VCaP (cell line): ENCODE data around the gene GJB3.
A peak's percentile ranks its signal among the peaks of the same experiment; 100 is the strongest.
"Not testable (repeated sequence)": the region's sequence is repeated elsewhere in the genome, so short reads cannot be mapped to it uniquely, and the experiment has no call there.

ENCODE experiments used
- H3K27ac ChIP-seq: fragments of 450-650 bp; 2 replicates; pipeline ENCODE4 v1.5.1; 2017
- CTCF ChIP-seq: fragments of 450-650 bp; conservative IDR thresholded peaks from 2 replicates; pipeline ENCODE4 v1.5.1; 2017; ENCODE audit warnings: mild to moderate bottlenecking, moderate library complexity

GJB3 gene

DNA sequence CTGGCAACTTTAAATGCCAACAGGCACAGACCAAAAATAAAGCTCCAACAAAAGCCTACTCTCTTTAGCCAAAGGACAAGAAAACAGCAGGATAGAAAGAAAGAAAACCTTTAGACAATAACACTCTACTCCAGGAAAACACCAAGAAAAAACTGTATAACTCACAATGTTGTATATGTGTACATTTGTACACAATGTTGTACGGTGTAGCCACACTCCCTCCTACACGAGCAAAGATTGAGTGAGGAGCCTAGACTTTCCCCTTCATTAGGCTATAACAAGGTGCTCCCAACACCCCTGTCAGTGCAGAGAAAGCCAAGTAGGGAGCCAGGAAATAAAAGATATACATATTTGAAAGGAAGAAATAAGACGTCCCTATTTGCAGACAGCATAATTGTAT lies 35.8 kb downstream of the GJB3 start:
- peak overlapping the region; percentile 60 for H3K27ac ChIP-seq
- no peak for TF ChIP-seq CTCF

- not testable (repeated sequence) for H3K27ac ChIP-seq
Measured at GRCh38 chr1:34818862-34819261, 37.8 kb downstream of the GJB3 start.

DNA sequence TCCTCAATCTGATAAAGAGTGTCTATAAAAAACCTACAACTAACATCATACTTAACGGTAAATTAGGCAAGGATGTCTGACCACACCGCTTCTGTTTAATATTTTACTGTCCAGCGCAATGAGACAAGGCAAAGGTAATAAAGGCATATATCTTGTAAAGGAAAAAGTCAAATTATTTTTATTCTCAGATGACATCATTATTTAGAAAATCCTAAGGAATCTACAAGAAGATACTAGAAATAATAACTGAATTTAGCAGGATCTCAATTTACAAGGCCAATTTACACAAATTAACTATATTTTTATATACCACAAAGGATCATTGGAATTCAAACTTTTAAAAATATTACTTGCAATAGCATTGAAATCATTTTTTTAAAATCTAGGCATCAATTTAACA lies 41.2 kb downstream of the GJB3 start:
- TF ChIP-seq CTCF: no peak
- H3K27ac ChIP-seq: no peak overlapping the region

DNA sequence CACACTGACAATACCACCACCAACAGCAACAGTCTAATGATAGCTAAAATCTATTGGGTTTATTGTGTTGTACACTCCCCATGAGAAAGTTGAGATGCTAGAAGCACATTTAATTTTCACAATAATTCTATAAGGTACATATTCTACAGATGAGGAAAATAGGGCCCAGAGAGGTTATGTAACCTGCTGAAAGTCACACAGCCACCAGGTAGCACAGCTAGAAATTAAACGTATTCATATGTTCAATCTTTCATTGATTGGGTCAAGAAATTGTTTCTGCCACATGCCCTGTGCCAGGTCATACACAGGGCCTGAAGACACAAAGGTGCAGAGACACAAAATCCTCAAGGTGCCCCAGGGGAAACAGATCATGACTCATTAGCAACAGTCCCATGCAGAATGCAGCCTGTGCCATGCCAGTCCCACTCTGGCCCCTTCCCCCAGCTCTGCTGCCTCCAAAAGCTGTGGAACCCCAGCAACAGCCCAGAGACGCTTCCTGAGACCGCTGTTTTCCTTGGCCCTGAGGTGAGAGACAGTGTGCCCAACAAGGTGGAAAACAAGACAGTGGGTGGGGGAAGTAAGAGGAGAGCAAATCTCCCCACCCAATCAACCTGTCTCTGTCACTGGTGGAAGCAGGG lies 43.9 kb downstream of the GJB3 start:
- no peak for TF ChIP-seq CTCF
- peak overlapping the region; percentile 57; the same call in 1 of the 2 replicates for H3K27ac ChIP-seq

DNA sequence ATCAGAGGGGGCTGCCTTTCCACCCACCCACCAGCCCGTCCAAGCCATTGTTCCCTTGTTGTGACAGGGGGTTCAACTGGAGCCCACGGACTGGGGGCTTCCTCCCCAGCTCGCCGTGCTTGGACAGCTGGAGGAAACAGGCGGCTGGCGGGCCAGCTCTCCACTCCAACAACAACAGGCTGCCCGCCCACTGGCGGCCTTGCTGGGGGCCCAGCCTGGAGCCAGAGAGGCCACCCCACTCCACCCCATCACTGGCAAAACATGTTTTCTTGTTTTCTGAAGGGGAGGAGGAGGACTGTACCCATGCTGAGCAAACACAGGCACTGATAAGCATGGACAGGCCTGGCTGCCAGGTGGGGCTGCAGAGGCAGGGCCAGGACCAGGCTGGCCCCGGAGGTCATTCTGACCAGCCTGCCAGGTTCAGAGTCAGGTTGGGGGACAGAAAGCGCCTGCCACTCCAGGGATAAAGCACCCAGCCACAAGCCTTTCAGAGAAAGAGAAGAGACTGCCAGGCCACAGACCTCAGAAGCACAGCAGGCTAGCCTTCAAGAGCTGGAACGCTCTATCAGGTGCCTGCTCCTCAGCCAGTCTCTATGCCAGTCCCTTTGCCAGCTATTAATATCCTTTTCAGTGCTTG lies 44.6 kb downstream of the GJB3 start:
- H3K27ac ChIP-seq: peak overlapping the region; percentile 57; the same call in 1 of the 2 replicates
- no peak for TF ChIP-seq CTCF

DNA sequence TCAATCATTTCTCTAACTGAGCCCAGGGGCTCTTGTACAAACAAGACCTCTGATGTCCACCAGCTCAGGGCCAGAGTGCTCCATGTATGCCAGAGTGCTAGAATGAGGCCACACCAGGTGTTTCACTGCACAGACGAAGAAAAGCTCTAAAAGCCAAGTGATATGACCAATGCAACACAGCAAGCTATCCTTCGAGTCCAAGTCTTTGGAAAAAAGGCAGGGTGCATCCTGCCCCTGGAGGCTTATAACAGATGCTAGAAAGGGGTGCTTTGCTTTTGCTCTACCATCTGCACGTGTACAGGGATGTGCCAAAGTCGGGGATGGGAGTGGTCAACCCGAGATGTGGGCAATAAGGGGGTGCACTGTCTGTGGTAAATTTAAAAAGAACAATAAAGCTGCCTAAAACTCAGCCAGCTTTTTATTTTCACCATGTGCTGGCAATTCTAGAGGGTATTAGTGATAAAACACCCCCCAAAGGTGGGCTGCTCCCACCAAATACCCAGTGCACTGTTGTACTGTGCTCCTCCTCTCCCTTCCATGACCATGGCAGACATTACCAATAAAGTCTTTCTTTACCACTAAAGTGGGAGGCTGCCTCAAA lies 46.4 kb downstream of the GJB3 start:
- TF ChIP-seq CTCF: no peak
- no peak overlapping the region for H3K27ac ChIP-seq

DNA sequence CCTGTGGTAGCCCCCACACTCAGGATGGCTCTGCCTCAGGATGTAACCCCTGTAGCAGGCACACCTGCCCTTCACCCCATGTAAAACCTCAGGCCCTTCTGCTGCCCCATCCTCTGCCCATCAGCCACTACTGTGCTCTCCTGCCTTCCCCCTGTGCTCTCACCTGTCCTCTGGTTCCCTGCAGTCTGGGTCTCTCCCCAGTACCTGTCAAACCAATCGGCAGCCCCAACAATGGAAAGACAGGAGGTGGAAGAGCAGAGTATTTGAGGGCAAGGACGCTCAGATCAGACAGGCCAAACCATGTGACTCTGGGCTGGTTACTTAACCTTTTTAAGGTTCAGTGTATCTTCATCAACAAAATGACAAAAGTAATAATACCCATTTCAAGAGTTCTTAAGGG lies 47.6 kb downstream of the GJB3 start:
- H3K27ac ChIP-seq: no peak overlapping the region
- no peak for TF ChIP-seq CTCF

DNA sequence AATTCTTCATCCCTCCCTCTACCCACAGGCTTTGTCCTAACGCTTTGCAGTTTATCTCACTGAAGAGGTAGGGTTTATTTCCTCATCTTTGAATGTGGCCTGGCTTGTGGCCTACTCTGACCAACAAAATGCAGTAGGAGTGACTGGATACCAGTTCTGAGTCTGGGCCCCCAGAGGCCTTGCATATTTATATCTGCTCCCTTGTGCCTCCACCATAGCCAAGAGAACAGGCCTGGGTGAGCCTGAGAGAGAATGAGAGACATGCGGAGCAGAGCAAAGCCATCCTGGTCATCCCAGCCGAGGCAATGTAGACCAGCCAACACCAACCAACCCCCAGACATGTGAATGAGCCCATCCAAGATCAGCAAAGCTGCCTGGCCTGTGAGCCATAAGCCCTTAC lies 48.2 kb downstream of the GJB3 start:
- TF ChIP-seq CTCF: no peak
- no peak overlapping the region for H3K27ac ChIP-seq
